Tibial nerve (tissue), 4 donors: Measurements from ENCODE around the gene DLG1. TPM values are rescaled to one million over a fixed set of nuclear protein-coding genes. Genes with fewer than 3 reads are reported as not detected.

Source experiments
- DNase-seq, 2 donors: peaks; one replicate each; pipeline ENCODE4 v3.0.0-alpha.2; 2019; ENCODE audit warnings: low spot score in 2 of 2
- H3K27ac ChIP-seq, 4 donors: fragments of 200-600 bp; sonication (generic) in 3 of 4; one replicate each; pipeline ENCODE4 v1.5.1; 2017 to 2019; ENCODE audit warnings: mild to moderate bottlenecking in 1 of 4
- H3K27me3 ChIP-seq, 2 donors: fragments of 200-600 bp; sonication (generic) in 1 of 2; one replicate each; pipeline versions ENCODE4 v1.5.1 to v1.6.0; 2017 to 2019
- H3K36me3 ChIP-seq, 3 donors: fragments of 200-600 bp; sonication (generic); one replicate each; pipeline ENCODE4 v1.5.1; 2018 to 2019
- H3K4me1 ChIP-seq, 4 donors: fragments of 200-600 bp; sonication (generic) in 3 of 4; one replicate each; pipeline ENCODE4 v1.5.1; 2017 to 2019
- H3K4me3 ChIP-seq, 4 donors: fragments of 200-600 bp; sonication (generic) in 3 of 4; one replicate each; pipeline ENCODE4 v1.5.1; 2017 to 2019; ENCODE audit warnings: mild to moderate bottlenecking in 1 of 4, moderate library complexity in 1 of 4
- H3K9me3 ChIP-seq, 4 donors: fragments of 200-600 bp; sonication (generic) in 3 of 4; one replicate each; pipeline ENCODE4 v1.5.1; 2017 to 2019
- CTCF ChIP-seq, 5 experiments: fragments of 200-600 bp in 3 of 5; fragments of 450-650 bp in 2 of 5; sonication (generic) in 3 of 5; IDR thresholded peaks; one replicate each; pipeline ENCODE4 v1.5.1; 2016 to 2019; ENCODE audit warnings: antibody characterized with exemption in 5 of 5, mild to moderate bottlenecking in 3 of 5, moderate library complexity in 2 of 5
- EP300 ChIP-seq, 2 donors: sonication (generic); formaldehyde crosslinking; IDR thresholded peaks; one replicate each; pipeline ENCODE4 v1.6.1; 2017; ENCODE audit warnings: antibody characterized with exemption in 2 of 2, mild to moderate bottlenecking in 1 of 2
- POLR2A ChIP-seq, 2 donors: fragments of 450-650 bp; IDR thresholded peaks; one replicate each; pipeline ENCODE4 v1.6.1; 2017; ENCODE audit warnings: antibody characterized with exemption in 2 of 2, mild to moderate bottlenecking in 2 of 2, moderate library complexity in 2 of 2
- WGBS, 2 donors: methylation state at CpG; one replicate each; pipeline ENCODE4 v1.1.5; 2018; 5-methylcytosine and 5-hydroxymethylcytosine counted together
- total RNA-seq, 4 donors: library from RNA; depleted of rRNA; stranded (reverse); fragments of >200 nt; gene quantifications; one replicate each; pipeline ENCODE4 v1.1.0, GENCODE V29; 2016

The DLG1 gene
- total RNA-seq, 4 donors from 2014 or later, result 49.2 to 94.0 (median 71.1) TPM

GRCh38 chr3:197337214-197337613 is 38.8 kb upstream of the DLG1 start:
- TF ChIP-seq CTCF (IDR thresholded peaks at IDR 0.05) (no peak), EP300 (IDR thresholded peaks at IDR 0.05) (no peak), POLR2A (IDR thresholded peaks at IDR 0.05) (no peak)
- no peaks in the 10 kb centered on the region for H3K9me3 ChIP-seq
- H3K27ac ChIP-seq, result no peak overlapping the region
- peaks cover 0 to 22% (median 0%) of the 10 kb centered on the region in 4 donors for H3K4me1 ChIP-seq
- H3K27me3 ChIP-seq, result no peaks in the 10 kb centered on the region
- no peak overlapping the region for H3K4me3 ChIP-seq
- 94 to 98% methylated on average over 5 of the region's 5 CpGs for WGBS, 2 donors
- H3K36me3 ChIP-seq, result no peaks in the 10 kb centered on the region
- no peak for DNase-seq

GRCh38 chr3:197336348-197336747 is 37.9 kb upstream of the DLG1 start:
- H3K27me3 ChIP-seq, result no peaks in the 10 kb centered on the region
- WGBS, 2 donors, result 72 to 79% methylated on average over 4 of the region's 4 CpGs
- TF ChIP-seq EP300 (IDR thresholded peaks at IDR 0.05) (no peak), CTCF (IDR thresholded peaks at IDR 0.05) (no peak), POLR2A (IDR thresholded peaks at IDR 0.05) (no peak)
- no peaks in the 10 kb centered on the region for H3K9me3 ChIP-seq
- peaks cover 0 to 22% (median 0%) of the 10 kb centered on the region in 4 donors for H3K4me1 ChIP-seq
- H3K4me3 ChIP-seq, result no peak overlapping the region
- no peaks in the 10 kb centered on the region for H3K36me3 ChIP-seq
- no peak for DNase-seq
- no peak overlapping the region for H3K27ac ChIP-seq

GRCh38 chr3:197335428-197336132 is 37.2 kb upstream of the DLG1 start:
- H3K4me3 ChIP-seq, result no peak overlapping the region
- no peaks in the 10 kb centered on the region for H3K27me3 ChIP-seq
- H3K9me3 ChIP-seq, result no peaks in the 10 kb centered on the region
- no peaks in the 10 kb centered on the region for H3K36me3 ChIP-seq
- H3K27ac ChIP-seq, result no peak overlapping the region
- H3K4me1 ChIP-seq, result peaks cover 0 to 22% (median 0%) of the 10 kb centered on the region in 4 donors
- 64 to 76% methylated on average over 13 of the region's 13 CpGs for WGBS, 2 donors
- no peak for TF ChIP-seq CTCF (IDR thresholded peaks at IDR 0.05)
- no peak for TF ChIP-seq EP300 (IDR thresholded peaks at IDR 0.05)
- TF ChIP-seq POLR2A (IDR thresholded peaks at IDR 0.05), result no peak
- DNase-seq, result no peak

GRCh38 chr3:197333901-197334639 is 35.7 kb upstream of the DLG1 start:
- Histone ChIP-seq H3K4me1 (peaks cover 0 to 15% (median 0%) of the 10 kb centered on the region in 4 donors), H3K9me3 (no peaks in the 10 kb centered on the region), H3K27ac (no peak overlapping the region), H3K36me3 (no peaks in the 10 kb centered on the region), H3K4me3 (no peak overlapping the region), H3K27me3 (no peaks in the 10 kb centered on the region)
- no peak for DNase-seq
- 62 to 65% methylated on average over 11 of the region's 11 CpGs for WGBS, 2 donors
- no peak for TF ChIP-seq POLR2A (IDR thresholded peaks at IDR 0.05)
- TF ChIP-seq CTCF (IDR thresholded peaks at IDR 0.05), result no peak
- TF ChIP-seq EP300 (IDR thresholded peaks at IDR 0.05), result no peak

- no peak overlapping the region for H3K27ac ChIP-seq
- no peak for DNase-seq
- H3K27me3 ChIP-seq, result no peaks in the 10 kb centered on the region
- peaks cover 0 to 15% (median 0%) of the 10 kb centered on the region in 4 donors for H3K4me1 ChIP-seq
- H3K9me3 ChIP-seq, result no peaks in the 10 kb centered on the region
- 72 to 85% methylated on average over 3 of the region's 3 CpGs for WGBS, 2 donors
- TF ChIP-seq CTCF (IDR thresholded peaks at IDR 0.05) (no peak), EP300 (IDR thresholded peaks at IDR 0.05) (no peak), POLR2A (IDR thresholded peaks at IDR 0.05) (no peak)
- no peak overlapping the region for H3K4me3 ChIP-seq
- no peaks in the 10 kb centered on the region for H3K36me3 ChIP-seq
Observed at GRCh38 chr3:197331131-197331530, 32.7 kb upstream of the DLG1 start.
